PC-3 (cell line): Measurements from ENCODE around the gene PCBD1. TPM values are rescaled to one million over a fixed set of nuclear protein-coding genes. Genes with fewer than 3 reads are reported as not detected.

Experiments
- ATAC-seq: fragments of 200-7000 bp; cut with Tn5 transposase; 2 replicates; pipeline ENCODE4 v1.9.1; 2020; ENCODE audit warnings: mild to moderate bottlenecking, moderate library complexity
- BruUV-seq: library from RNA; stranded (reverse); fragments of 400-500 nt; replicated peaks from 2 replicates; lab custom pipeline; 2021; lab: Mats Ljungman, UMichigan
- CTCF ChIA-PET: fragments of 300-600 bp; sonication (Branson Sonifier 250); formaldehyde crosslinking; loops from one replicate; lab custom pipeline; 2022; ENCODE audit warnings: antibody characterized with exemption; lab: Charles Lee
- POLR2A ChIA-PET: fragments of 300-600 bp; sonication (Branson Sonifier 250); formaldehyde crosslinking; loops from one replicate; lab custom pipeline; 2022; ENCODE audit warnings: antibody characterized with exemption; ENCODE audit not compliant: unreplicated experiment; lab: Charles Lee
- DNase-seq: peaks from one replicate; pipeline ENCODE4 v3.0.0-alpha.2; 2015
- H2AFZ ChIP-seq: fragments of 300-600 bp; sonication (generic); 2 replicates; pipeline ENCODE4 v1.6.0; 2016; ENCODE audit warnings: antibody characterized with exemption, low read length
- H3F3A ChIP-seq: fragments of 300-600 bp; sonication (generic); one replicate; pipeline ENCODE4 v1.6.0; 2017; ENCODE audit warnings: antibody characterized with exemption, low read length, control low read depth, mild to moderate bottlenecking; ENCODE audit not compliant: unreplicated experiment
- H3K27ac ChIP-seq: fragments of 300-600 bp; sonication (generic); 2 replicates; pipeline ENCODE4 v1.5.1; 2016; ENCODE audit warnings: mild to moderate bottlenecking, low read length
- H3K27me3 ChIP-seq: fragments of 300-600 bp; sonication (generic); 2 replicates; pipeline ENCODE4 v1.6.1; 2016; ENCODE audit warnings: low read length, mixed read lengths
- H3K36me3 ChIP-seq: fragments of 300-600 bp; sonication (generic); 2 replicates; pipeline ENCODE4 v1.6.1; 2016; ENCODE audit warnings: low read depth, mixed run types, low read length, mixed read lengths
- H3K4me1 ChIP-seq: fragments of 300-600 bp; sonication (generic); 2 replicates; pipeline ENCODE4 v1.5.1; 2016; ENCODE audit warnings: low read length; ENCODE audit not compliant: insufficient read depth
- H3K4me2 ChIP-seq: fragments of 300-600 bp; sonication (generic); 2 replicates; pipeline ENCODE4 v1.6.0; 2016; ENCODE audit warnings: low read length
- H3K4me3 ChIP-seq: fragments of 300-600 bp; sonication (generic); 2 replicates; pipeline ENCODE4 v1.5.1; 2016; ENCODE audit warnings: mild to moderate bottlenecking, low read length, mixed read lengths
- H3K79me2 ChIP-seq: fragments of 300-600 bp; sonication (generic); 2 replicates; pipeline ENCODE4 v1.6.1; 2017; ENCODE audit warnings: low read length, mixed read lengths
- H3K9ac ChIP-seq: fragments of 300-600 bp; sonication (generic); 2 replicates; pipeline ENCODE4 v1.6.0; 2016; ENCODE audit warnings: mild to moderate bottlenecking, low read length
- H3K9me2 ChIP-seq: fragments of 300-600 bp; sonication (generic); replicated peaks from 2 replicates; pipeline ENCODE4 v1.6.1; 2016; ENCODE audit warnings: mixed run types, low read length, mixed read lengths
- H3K9me3 ChIP-seq: fragments of 300-600 bp; sonication (generic); 2 replicates; pipeline ENCODE4 v1.6.1; 2016; ENCODE audit warnings: low read length, mixed read lengths
- H4K20me1 ChIP-seq: fragments of 300-600 bp; sonication (generic); 2 replicates; pipeline ENCODE4 v1.6.1; 2016; ENCODE audit warnings: low read length, mixed read lengths
- CTCF ChIP-seq: fragments of 300-600 bp; sonication (generic); conservative IDR thresholded peaks from 2 replicates; pipeline ENCODE4 v1.5.1; 2017; ENCODE audit warnings: antibody characterized with exemption, low read depth, mild to moderate bottlenecking, low read length
- EZH2 ChIP-seq: fragments of 300-600 bp; sonication (generic); IDR thresholded peaks from one replicate; pipeline ENCODE4 v1.6.1; 2017; ENCODE audit warnings: antibody characterized with exemption, mild to moderate bottlenecking, low read length; ENCODE audit not compliant: unreplicated experiment
- EZH2phosphoT487 ChIP-seq: fragments of 300-600 bp; sonication (generic); IDR thresholded peaks from 2 replicates; pipeline ENCODE4 v1.6.1; 2018; ENCODE audit warnings: mild to moderate bottlenecking, antibody characterized with exemption, low read length, borderline replicate concordance
- intact Hi-C: fragments of 100-400 bp; cut with micrococcal nuclease; formaldehyde crosslinking; loops from 2 replicates; pipeline ENCODE4 v1.9.0; 2023
- total RNA-seq: library from RNA; depleted of rRNA; stranded (reverse); fragments of >200 nt; gene quantifications from 2 replicates; pipeline ENCODE4 v1.2.3, GENCODE V29; 2014

Gene PCBD1
- total RNA-seq, 1 experiment from 2014 or later: 283 TPM

- Histone ChIP-seq H4K20me1 (no peaks in the 10 kb centered on the region), H3K9me2 (no peaks in the 10 kb centered on the region), H3F3A (no peaks in the 10 kb centered on the region), H2AFZ (0 out of 2 replicates have a peak overlapping the region, but pooled peaks have one; percentile 75), H3K79me2 (no peaks in the 10 kb centered on the region), H3K4me3 (no peak overlapping the region), H3K27ac (no peak overlapping the region), H3K4me2 (no peak overlapping the region), H3K27me3 (no peaks in the 10 kb centered on the region), H3K36me3 (no peaks in the 10 kb centered on the region), H3K9ac (no peak overlapping the region), H3K9me3 (no peaks in the 10 kb centered on the region), H3K4me1 (peaks cover 19% of the 10 kb centered on the region)
- ChIA-PET POLR2A (no interaction called here), CTCF (interaction anchor here (0.5 kb wide), 1 partner anchor 289 kb away, joined by 6 read pairs; no protein-coding TSS in a partner anchor)
- BruUV-seq: no TSS peak
- TF ChIP-seq EZH2phosphoT487 (no peak), EZH2 (no peak), CTCF (no peak)
- no peak for DNase-seq
- ATAC-seq: no peak
- intact Hi-C loops: no loop called here
These were observed 38.0 kb upstream of the PCBD1 start for GRCh38 chr10:70926226-70927000.

GRCh38 chr10:70925377-70926225 lies 37.2 kb upstream of the PCBD1 start:
- peak; percentile 100 for TF ChIP-seq CTCF
- TF ChIP-seq EZH2: no peak
- H3K27ac ChIP-seq: no peak overlapping the region
- POLR2A ChIA-PET: no interaction called here
- no peak overlapping the region for H3K4me3 ChIP-seq
- peak; percentile 75 for DNase-seq
- no peaks in the 10 kb centered on the region for H3K79me2 ChIP-seq
- peaks cover 13% of the 10 kb centered on the region for H3K4me1 ChIP-seq
- CTCF ChIA-PET: interaction anchor here (0.7 kb wide), 1 partner anchor 216 kb away, joined by 3 read pairs; no protein-coding TSS in a partner anchor
- H3F3A ChIP-seq: no peaks in the 10 kb centered on the region
- H3K9me3 ChIP-seq: no peaks in the 10 kb centered on the region
- H4K20me1 ChIP-seq: no peaks in the 10 kb centered on the region
- intact Hi-C loops: loop anchor here (2.0 kb wide), 1 partner anchor 283 kb away; no protein-coding TSS in a partner anchor
- peak overlapping the region; percentile 32; the same call in 1 of the 2 replicates for H3K4me2 ChIP-seq
- ATAC-seq: peak; percentile 77
- no peaks in the 10 kb centered on the region for H3K36me3 ChIP-seq
- no TSS peak for BruUV-seq
- no peak overlapping the region for H3K9ac ChIP-seq
- H2AFZ ChIP-seq: peak overlapping the region; percentile 75
- H3K27me3 ChIP-seq: no peaks in the 10 kb centered on the region
- no peaks in the 10 kb centered on the region for H3K9me2 ChIP-seq
